HFF-Myc (cell line): ENCODE results near the gene C9orf85.

ENCODE experiments used
- DNase-seq: peaks from one replicate; pipeline ENCODE4 v3.0.0-alpha.2; 2011; ENCODE audit warnings: low read depth; ENCODE audit errors: extremely low read depth
- H3K4me3 ChIP-seq: replicated peaks from 2 replicates; pipeline ENCODE4 v1.5.1; 2011; ENCODE audit warnings: low read depth, mild to moderate bottlenecking, control low read depth, low read length
- CTCF ChIP-seq: IDR thresholded peaks from 2 replicates; pipeline ENCODE4 v1.5.1; 2012; ENCODE audit warnings: mild to moderate bottlenecking, low read depth, low read length, control low read depth; ENCODE audit errors: missing control alignments

Gene C9orf85

GRCh38 chr9:71928376-71928775, 16.9 kb downstream of the C9orf85 start:
- no peak overlapping the region for H3K4me3 ChIP-seq
- no peak for TF ChIP-seq CTCF
- no peak for DNase-seq

- DNase-seq, result no peak
- TF ChIP-seq CTCF, result no peak
- no peak overlapping the region for H3K4me3 ChIP-seq
Measured at GRCh38 chr9:71928806-71929205, 17.4 kb downstream of the C9orf85 start.

- no peak for DNase-seq
- TF ChIP-seq CTCF, result no peak
- H3K4me3 ChIP-seq, result no peak overlapping the region
Measured at GRCh38 chr9:71929223-71929622, 17.8 kb downstream of the C9orf85 start.

- no peak overlapping the region for H3K4me3 ChIP-seq
- no peak for TF ChIP-seq CTCF
- no peak for DNase-seq
Measured at GRCh38 chr9:71929791-71930440, 18.5 kb downstream of the C9orf85 start.

GRCh38 chr9:71931166-71931565, 19.7 kb downstream of the C9orf85 start:
- DNase-seq, result no peak
- no peak overlapping the region for H3K4me3 ChIP-seq
- TF ChIP-seq CTCF, result no peak

- no peak for DNase-seq
- TF ChIP-seq CTCF, result no peak
- no peak overlapping the region for H3K4me3 ChIP-seq
Measured at GRCh38 chr9:71936066-71936465, 24.6 kb downstream of the C9orf85 start.

GRCh38 chr9:71937070-71937625, 25.7 kb downstream of the C9orf85 start:
- no peak for DNase-seq
- H3K4me3 ChIP-seq, result no peak overlapping the region
- no peak for TF ChIP-seq CTCF
